ENCODE data around the gene HLA-DRB5. TPM values are rescaled to one million over a fixed set of nuclear protein-coding genes. Genes with fewer than 3 reads are reported as not detected.

Gene HLA-DRB5
- total and polyA plus RNA-seq, 5 donors: 0.45 to 98.5 (median 56.6) TPM

Other genes starting within 250 kb of the HLA-DRB5 start
- gene TSBP1, start 158.4 kb downstream of the HLA-DRB5 start, total RNA-seq: not detected
- gene TSBP1, start 158.4 kb downstream of the HLA-DRB5 start, polyA plus RNA-seq: not detected
- gene BTNL2, start 123.1 kb downstream of the HLA-DRB5 start, total RNA-seq: not detected
- not detected for gene BTNL2, start 123.1 kb downstream of the HLA-DRB5 start, polyA plus RNA-seq
- 100 to 1,000 TPM in 1 of 4 donors, 10 to 100 TPM in 3; 79.4 to 139 (median 88.9) TPM for gene HLA-DRA, start 90.4 kb downstream of the HLA-DRB5 start, total RNA-seq
- gene HLA-DRA, start 90.4 kb downstream of the HLA-DRB5 start, polyA plus RNA-seq: 66.7 TPM
- 100 to 1,000 TPM in 2 of 4 donors, 10 to 100 TPM in 2; 33.7 to 153 (median 104) TPM for gene HLA-DRB1, start 59.6 kb upstream of the HLA-DRB5 start, total RNA-seq
- gene HLA-DRB1, start 59.6 kb upstream of the HLA-DRB5 start, polyA plus RNA-seq: 30.1 TPM
- 10 to 100 TPM in 2 of 4 donors, 1 to 10 TPM in 2; 6.5 to 18.4 (median 8.9) TPM for gene HLA-DQA1, start 107.1 kb upstream of the HLA-DRB5 start, total RNA-seq
- gene HLA-DQA1, start 107.1 kb upstream of the HLA-DRB5 start, polyA plus RNA-seq: 6.0 TPM
- 10 to 100 TPM in 3 of 4 donors, 1 to 10 TPM in 1; 5.7 to 15.0 (median 14.8) TPM for gene HLA-DQB1, start 136.4 kb upstream of the HLA-DRB5 start, total RNA-seq
- gene HLA-DQB1, start 136.4 kb upstream of the HLA-DRB5 start, polyA plus RNA-seq: 19.8 TPM
- gene HLA-DQA2, start 211.1 kb upstream of the HLA-DRB5 start, total RNA-seq: 1 to 10 TPM in 1 of 4 donors, under 1 TPM in 2, not detected in 1; 0.34 to 2.8 (median 0.45) TPM
- not detected for gene HLA-DQA2, start 211.1 kb upstream of the HLA-DRB5 start, polyA plus RNA-seq
- 1 to 10 TPM in 1 of 4 donors, under 1 TPM in 1, not detected in 2; 0.58 to 2.2 TPM for gene HLA-DQB2, start 233.2 kb upstream of the HLA-DRB5 start, total RNA-seq
- not detected for gene HLA-DQB2, start 233.2 kb upstream of the HLA-DRB5 start, polyA plus RNA-seq